HG03565 (cell line): ENCODE measurements around the gene UCHL5.
"Not testable (repeated sequence)": the region's sequence is repeated elsewhere in the genome, so short reads cannot be mapped to it uniquely, and the experiment has no call there.

Source experiments
- ATAC-seq: cut with Tn5 transposase; IDR thresholded peaks from one replicate; pipeline ENCODE4 v1.9.1; 2021; ENCODE audit warnings: mild to moderate bottlenecking, moderate library complexity; ENCODE audit not compliant: unreplicated experiment

UCHL5 gene

DNA sequence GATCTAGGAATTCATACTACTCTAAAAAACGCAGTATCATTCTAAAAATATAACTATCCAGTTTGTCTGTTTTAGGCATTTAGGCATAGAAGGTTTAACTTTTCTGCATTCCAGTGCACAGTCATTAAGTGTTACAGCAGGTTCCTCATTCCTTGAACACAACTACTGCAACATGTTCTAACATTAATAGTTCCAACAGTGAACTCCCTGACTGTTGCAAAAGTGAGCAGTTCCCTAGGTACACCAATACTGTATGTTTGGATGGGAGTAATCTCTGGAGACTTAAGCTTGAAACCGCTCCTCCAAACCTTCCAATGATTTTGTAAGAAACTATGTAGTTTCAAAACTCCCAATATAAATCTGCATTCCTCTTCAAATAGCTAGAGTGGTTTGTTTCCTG is 46.2 kb downstream of the UCHL5 start:
- no peak for ATAC-seq

DNA sequence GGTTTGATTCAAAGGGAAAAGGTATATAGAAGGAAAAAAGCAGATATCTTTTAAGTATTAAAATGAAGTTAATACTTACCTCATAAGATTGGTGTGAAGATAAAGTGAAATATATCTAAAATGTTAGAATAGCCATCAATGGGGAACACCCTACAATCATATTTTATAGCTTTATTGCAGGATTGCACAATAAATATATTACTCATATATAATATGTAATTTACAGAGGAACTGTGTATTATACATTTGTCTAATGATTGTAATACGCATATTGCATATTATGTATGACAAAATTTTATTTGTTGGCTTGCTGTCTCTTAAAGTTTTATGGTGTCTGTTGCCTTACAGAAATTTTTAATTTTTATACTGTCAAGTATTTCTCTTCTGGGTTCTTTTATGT is 47.8 kb downstream of the UCHL5 start:
- ATAC-seq = no peak

DNA sequence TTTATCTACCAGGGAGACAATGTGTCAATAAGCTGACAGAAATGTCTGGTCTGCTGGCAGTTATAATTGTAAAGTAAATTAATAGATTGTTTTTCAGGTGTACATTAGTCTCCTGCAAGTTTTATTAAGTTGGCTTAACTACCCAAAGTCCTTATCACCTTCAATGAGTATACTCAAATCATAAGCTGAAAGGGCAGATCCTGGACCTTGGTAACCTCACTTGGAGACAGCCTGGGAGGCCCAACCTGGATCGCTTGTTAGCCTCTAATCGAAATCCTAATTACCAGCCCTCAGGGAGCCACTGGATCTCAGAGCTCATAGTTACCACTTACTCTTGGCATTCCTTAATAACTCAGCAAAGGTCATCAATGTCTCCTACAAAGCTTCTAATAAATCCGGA is 49.7 kb downstream of the UCHL5 start:
- ATAC-seq = no peak

DNA sequence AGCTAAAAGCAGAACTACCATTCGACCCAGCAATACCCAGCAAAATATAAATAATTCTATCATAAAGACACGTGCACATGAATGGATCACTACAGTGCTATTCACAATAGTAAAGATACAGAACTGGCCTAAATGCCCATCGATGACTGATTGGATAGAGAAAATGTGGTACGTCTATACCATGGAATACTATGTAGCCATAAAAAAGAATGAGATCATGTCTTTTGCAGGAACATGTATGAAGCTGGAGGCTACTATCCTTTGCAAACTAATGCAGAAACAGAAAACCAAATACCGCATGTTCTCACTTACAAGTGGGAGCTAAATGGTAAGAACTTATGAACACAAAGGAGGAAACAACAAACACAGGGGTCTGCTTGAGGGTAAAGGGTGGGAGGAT is 53.4 kb downstream of the UCHL5 start:
- ATAC-seq = no peak

DNA sequence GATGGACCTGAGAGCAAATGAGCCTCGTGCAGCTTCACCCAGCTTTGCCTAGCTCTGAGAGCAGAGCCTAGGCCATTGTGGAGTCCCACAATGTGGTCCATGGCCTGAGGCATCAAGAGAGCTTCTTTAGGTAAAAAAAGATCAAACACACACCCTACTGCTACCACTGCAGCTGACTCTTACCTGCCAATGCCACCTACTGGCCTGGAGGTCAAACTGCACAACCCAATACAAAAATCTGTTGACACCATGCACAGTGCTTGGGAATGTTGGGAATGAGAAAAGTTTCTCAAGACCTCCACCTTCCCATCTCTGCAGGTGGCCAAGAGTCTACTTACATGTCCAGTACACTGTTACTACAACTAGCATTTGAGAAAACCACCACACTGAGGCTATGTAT is 60.6 kb downstream of the UCHL5 start:
- ATAC-seq = no peak

DNA sequence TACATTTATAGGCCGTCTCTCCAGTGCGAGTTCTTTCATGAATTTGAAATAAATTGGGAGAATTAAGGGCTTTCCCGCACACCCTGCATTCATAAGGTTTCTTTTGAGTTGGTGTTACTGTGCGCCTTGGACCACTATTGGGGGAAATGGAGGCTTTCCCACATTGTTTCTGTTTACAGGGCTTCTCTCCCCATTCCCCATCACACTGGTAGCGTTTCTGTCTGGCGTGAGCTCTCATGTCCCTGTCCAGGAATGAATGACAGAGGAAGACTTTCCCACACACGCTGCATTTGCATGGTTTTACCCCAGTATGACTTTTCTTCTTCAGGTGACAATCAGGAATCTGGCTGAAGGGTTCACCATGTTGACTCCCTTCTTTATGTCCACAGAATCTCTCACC is 65.0 kb downstream of the UCHL5 start:
- no peak for ATAC-seq

DNA sequence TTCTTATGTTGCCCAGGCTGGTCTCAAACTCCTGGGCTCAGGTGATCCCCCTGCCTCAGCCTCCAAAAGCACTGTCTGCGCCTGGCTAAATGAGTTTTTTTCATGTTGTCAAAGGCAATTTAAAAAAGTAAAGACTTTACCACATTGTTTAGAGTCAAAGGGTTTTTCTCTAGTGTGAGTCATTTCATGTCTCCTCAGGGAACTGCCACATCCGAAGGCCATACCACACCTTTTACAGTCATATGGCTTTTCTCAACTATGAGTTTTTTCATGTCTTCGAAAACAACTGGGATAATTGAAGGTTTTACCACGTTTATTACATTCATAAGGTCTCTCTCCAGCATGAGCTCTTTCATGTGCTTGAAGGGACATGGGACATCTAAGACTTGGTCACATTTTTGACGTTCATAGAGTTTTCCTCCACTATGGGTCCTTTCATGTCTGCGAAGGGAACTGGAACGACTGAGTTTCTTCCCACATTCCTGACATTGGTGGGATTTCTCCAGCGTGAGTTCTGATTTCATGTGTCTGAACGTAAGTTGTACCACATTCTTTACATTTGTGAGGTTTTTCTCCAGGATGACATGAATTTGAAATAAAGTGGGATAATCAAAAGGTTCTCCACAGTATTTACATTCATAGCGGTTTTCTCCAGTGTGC is 65.6 kb downstream of the UCHL5 start:
- ATAC-seq = peak; percentile 74

DNA sequence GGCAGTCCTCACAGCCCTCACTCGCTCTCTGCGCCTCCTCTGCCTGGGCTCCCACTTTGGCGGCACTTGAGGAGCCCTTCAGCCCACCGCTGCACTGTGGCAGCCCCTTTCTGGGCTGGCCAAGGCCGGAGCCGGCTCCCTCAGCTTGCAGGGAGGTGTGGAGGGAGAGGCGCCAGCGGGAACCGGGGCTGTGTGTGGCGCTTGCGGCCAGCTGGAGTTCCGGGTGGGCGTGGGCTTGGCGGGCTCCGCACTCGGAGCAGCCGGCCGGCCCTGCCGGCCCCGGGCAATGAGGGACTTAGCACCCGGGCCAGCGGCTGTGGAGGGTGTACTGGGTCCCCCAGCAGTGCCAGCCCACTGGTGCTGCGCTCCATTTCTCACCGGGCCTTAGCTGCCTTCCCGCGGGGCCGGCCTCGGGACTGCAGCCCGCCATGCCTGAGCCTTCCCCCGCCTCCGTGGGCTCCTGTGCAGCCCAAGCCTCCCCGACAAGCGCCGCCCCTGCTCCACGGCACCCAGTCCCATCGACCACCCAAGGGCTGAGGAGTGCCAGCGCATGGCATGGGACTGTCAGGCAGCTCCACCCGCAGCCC is 72.3 kb downstream of the UCHL5 start:
- not testable (repeated sequence) for ATAC-seq

DNA sequence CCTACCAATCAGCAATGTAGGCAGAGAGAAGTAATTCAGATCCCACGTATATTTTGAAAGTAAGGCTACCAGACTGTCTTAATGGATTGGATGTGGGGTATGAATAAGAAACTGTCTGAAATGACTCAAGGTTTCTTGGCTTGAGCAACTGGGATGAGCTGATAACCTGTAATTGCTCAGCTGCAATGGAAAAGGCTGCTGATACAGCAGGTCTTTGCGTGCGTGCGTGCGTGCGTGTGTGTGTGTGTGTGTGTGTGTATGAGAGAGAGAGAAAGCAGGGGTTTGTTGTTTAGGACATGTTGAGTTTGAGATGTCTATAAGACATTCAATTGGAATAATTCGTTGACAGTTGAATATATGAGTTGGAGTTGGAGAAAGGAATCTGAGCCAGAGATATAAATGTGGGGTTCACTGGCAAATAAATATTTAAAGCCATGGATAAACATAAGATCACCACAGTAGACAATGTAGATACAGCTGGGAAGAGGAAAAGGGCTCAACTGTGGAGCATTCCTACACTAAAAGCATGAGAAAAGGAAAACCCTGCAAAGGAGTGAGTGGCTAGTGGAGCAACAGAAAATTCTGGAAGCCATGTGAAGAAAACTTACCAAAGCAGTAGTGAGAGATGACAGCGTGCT is 72.9 kb downstream of the UCHL5 start:
- no peak for ATAC-seq

DNA sequence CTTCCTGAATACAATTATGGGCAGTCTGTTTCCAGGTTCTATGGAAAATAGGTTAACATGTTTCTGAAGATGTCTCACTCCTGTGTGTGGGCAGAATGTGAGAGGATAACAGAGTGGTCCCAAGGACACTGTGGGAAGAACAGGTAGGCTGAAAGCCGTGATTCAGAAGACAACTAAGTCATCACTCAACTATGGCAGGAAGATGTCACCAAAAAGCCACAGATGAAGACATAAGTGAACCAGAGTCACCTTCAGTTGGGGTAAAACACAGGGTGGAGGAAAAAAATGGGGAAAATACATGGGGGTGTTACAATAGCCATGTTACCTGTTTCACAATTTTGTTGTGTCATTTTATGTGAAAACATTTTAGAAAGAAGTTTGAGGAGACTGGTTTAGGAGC is 75.1 kb downstream of the UCHL5 start:
- ATAC-seq = peak; percentile 27

DNA sequence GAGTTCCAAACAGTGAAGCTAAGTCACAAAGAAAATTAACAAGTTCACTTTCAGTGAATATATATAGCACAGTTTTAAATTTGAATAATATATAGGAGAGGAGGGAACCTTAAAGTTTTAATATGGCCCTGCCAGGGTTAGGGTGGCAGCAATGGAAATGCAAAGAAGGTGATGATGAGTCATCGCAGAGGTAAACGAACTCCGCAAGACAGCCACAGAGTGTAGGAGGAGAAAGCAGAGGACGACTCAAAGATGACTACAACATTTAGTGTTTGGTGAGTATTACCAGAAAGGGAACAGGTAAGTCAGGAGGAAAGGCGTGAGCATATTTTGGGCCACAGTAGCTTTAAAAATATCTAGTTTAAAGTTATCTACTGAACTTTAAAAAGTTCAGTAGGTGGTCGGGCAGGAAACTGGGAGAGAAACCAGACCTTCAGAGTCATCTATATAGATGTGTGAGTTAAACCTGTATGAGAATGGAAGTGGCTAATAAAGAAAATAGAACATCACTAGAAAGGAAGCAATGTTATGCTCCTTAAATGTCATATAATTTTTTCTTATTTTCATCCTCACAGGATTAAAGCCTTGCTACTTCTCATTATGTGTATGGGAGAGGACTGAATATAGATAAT is 75.7 kb downstream of the UCHL5 start:
- ATAC-seq = peak; percentile 90

DNA sequence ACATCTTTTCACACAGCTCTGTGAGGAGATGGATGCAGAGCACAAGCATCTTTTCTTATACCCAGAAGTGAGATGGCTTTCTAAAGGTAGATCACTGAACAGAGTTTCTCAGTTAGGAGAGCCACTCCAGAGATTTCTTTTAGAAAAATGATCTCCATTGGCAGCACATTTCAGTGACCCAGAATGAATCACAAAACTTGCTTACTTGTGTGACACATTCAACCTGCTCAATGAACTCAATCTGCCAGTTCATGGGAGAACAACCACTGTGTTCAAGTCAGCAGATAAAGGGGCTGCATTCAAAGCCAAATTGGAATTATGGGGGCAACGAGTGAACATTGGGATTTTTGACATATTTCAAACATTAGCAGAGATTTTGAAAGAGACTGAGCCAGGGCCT is 78.3 kb downstream of the UCHL5 start:
- ATAC-seq = no peak

DNA sequence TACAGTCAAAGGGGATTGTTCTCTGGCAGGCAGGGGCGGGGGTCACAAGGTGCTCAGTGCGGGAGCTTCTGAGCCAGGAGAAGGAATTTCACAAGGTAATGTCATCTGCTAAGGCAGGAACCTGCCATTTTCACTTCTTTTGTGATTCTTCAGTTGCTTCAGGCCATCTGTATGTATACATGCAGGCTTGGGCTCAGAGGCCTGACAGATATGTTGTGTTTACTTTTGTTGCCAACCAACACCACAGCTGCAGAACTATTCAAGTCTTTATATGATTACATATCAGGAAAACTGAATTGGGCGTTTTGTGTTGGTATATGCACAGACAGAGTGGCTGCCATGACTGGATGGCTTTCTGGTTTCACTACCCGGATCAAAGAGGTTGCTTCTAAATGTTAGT is 78.8 kb downstream of the UCHL5 start:
- not testable (repeated sequence) for ATAC-seq

DNA sequence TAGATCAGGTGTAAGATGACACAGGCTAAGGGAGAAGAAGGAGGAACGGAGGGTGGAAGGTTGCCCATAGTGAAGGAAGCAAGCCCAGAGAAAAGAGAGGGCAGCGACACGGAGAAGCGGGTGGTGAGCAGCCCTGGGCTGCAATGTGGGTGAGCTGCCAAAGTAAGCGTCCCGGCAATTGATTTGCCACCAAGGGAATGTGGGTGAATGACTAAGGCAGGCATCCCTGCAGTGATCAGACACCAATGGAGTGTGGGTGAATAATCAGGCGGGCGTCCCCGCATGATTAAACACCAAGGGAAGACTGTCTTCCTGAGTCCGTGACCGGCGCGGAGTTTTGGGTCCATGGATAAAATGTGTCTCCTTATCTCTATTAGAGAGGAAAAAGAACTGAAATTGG is 79.6 kb downstream of the UCHL5 start:
- no peak for ATAC-seq

DNA sequence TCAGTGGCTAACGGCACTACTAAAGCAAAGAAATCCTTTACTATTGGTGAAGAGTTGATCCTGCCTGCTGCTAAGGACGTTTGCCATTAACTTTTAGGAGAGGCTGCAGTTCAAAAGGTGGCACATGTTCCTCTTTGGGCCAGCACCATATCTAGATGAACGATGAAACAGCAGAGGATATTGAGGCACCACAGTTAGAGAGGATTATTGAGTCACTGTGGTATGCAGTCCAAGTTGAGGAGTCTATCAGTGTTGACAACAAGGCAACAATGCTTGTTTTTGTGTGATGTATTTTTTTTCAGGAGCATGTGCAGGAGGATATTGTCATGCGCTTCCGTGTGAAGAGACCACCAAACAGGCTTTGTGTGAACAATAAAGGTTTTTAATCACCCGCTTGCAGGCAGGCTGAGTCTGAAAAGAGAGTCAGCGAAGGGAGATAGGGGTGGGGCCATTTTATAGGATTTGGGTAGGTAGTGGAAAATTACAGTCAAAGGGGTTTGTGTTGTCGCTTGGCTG is 80.9 kb downstream of the UCHL5 start:
- no peak for ATAC-seq

DNA sequence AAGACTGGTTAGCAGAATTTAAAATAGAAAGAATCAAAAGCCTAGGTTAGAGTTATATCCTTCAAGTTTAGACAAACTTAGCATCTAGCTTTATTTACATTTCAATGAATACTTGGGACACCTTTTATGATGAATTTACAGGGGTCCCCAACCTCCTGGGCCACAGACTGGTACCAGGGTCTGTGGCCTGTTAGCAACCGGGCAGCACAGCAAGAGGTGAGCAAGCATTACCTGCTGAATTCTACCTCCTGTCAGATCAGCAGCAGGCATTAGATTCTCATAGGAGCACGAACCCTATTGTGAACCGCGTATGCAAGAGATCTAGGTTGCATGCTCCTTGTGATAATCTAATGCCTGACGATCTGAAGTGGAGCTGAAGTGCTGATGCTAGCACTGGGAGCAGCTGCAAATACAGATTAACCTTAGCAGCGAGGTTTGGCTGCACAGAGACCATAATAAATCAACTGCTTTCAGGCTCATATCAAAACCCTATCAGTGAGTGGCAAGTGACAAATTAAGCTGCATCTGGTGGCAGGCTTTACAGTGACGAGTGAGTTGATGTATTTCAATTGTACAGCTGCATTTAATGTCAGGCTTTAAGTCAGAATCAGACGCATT is 82.0 kb downstream of the UCHL5 start:
- ATAC-seq = no peak

DNA sequence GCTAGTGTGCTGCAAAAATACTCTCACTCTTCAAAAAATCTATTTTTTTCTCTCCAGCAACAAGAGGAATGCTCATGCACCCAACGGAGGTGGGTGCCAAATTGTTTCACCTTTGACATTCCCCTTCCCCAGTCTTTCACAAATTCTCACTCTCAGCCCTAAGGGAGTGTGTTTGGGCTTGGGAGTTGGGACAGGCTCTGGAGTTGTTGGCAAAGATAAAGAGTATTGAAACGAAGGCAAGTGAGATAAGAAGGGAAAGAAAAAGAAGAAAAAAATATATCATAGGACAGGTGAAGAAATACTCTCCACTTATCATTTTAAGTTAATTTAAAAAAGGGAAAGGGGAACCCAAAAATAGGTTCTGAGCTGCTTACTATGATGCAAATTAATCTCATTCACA is 82.6 kb downstream of the UCHL5 start:
- ATAC-seq = no peak

DNA sequence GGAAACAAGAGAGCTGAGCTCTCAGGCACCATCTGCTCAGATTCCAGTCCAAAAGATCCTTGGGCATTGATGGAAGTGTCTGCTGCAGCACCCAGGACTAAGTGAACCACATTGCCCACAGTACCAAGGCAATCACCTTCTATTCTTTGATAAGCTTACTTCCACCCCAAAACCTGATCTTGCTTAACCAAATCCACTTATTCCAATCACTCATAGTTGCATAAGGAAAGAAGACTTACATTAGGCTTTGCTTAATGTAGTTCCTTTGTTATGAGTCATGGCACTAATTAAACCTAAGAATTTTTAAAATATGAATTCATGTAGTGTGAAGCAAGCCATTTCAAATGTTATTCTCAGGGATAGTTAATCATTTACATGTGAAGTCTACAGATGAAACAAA is 84.5 kb downstream of the UCHL5 start:
- ATAC-seq = no peak

DNA sequence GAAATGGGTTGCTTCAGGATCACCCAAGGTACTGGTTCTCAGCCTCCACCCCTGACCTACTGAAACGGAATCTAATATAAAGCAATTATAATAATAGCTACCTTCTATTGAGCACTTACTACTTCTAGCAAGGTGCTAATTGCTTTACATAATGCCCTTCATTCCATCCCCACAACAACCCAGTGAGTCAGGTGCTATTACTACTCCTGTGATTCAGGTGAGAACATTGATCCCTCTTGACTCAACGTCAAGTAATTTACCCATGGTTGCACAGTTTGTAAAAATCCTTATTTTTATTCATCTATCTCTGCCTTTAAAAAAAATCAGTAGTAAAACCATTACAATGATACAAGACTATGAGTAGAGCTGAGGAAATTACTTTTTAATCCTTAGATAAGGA is 85.2 kb downstream of the UCHL5 start:
- ATAC-seq = no peak

DNA sequence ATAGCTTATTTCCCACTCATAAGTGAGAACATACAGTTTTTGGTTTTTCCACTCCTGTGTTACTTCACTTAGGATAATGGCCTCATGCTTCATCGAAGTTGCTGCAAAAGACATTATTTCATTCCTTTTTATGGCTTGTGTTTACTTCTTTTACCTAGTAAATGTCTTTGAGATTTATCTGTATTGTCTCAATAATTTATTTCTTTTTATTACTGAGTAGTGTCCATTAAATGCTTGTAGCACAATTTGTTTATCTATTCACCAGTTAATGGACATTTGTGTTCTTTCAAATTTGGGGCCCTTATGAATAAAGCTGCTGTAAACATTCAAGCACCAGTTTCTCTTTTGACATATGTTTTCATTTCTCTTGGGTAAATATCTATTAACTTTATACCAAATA is 86.0 kb downstream of the UCHL5 start:
- ATAC-seq = no peak

DNA sequence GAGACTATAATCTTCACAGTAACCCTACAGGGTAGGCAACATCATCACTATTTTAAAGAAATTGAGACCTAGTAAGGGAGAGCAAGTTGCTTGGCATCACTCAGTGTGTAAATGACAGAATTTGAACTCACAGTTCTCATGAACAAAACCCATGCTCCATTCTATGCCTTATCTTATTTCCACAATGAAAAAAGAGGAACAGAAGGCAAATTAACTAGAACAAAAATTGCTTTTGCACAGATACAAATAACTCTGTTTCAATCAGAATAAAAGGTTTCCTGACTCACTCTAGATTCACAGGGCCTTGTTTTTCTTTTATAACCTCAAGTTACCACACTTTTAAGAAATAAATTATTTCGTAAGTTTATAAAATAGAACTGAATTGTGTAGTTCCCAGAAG is 90.1 kb downstream of the UCHL5 start:
- ATAC-seq = no peak

DNA sequence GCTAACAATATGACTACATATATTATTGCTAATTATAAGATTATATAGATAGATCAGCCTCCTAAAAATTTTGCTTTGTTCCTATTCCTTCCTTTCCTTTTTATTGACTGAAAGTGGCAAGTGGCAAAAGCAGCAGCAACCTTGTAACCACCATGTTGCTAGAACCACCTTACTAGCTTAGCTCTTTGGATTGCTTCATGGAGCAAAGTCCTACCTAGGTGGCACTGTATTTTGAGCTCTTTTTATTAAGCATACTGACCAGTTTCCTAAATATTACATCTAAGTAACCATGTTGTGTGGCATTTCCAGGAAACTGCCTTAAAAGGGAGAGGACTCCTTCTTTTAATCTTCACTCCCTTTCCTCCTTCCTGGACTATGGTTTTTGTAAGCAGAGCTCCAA is 90.8 kb downstream of the UCHL5 start:
- ATAC-seq = no peak
